COLO829 (cell line): ENCODE measurements around the gene PRKN.

ENCODE experiments used
- DNase-seq: peaks from one replicate; pipeline ENCODE4 v3.0.0; 2012; ENCODE audit warnings: low spot score

PRKN gene

GRCh38 chr6:162055365-162055764 is 672.2 kb downstream of the PRKN start:
- no peak for DNase-seq

GRCh38 chr6:162053084-162053483 is 674.5 kb downstream of the PRKN start:
- no peak for DNase-seq

DNA sequence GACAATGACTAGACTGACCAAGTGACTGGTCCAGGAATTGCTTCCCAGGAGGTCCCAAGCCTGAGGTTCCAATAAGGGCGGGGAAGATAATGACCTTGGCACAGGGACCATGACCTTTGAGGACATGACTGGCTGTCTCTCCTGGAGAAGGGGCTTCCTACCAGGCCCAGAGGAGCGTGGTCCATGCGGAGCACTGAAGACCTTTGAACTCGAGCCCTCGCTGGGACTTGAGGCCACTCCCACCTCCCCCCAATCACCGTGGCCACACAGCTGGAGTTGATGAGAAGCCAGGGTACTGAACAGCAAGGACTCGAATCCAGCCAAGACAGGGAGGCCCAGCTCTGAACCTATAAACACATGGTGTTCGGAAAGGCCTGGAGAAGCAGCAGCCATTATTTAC is 677.0 kb downstream of the PRKN start:
- no peak for DNase-seq

- no peak for DNase-seq
These were observed 681.2 kb downstream of the PRKN start for GRCh38 chr6:162046324-162046723.

DNA sequence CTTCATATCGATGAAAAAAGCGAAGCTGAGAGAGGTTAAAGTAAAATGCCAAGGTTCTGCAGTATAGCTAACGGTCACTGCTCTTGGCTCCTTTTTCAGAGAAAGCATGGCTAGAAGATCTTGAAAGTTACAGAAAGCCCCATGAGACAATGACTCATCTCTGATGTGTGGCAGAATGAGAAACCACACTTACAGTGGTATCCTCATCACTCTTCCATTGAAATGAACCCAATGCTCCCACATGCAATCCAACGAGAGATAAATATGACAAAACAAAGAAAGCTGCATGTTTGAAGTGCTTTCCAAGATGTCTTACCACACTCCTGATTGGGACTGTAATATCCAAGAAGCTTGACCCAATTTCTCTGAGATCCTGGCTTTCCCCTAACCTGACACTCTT is 694.9 kb downstream of the PRKN start:
- DNase-seq, result no peak

GRCh38 chr6:162029873-162030576 is 697.5 kb downstream of the PRKN start:
- no peak for DNase-seq

GRCh38 chr6:162026843-162027242 is 700.7 kb downstream of the PRKN start:
- DNase-seq, result no peak

DNA sequence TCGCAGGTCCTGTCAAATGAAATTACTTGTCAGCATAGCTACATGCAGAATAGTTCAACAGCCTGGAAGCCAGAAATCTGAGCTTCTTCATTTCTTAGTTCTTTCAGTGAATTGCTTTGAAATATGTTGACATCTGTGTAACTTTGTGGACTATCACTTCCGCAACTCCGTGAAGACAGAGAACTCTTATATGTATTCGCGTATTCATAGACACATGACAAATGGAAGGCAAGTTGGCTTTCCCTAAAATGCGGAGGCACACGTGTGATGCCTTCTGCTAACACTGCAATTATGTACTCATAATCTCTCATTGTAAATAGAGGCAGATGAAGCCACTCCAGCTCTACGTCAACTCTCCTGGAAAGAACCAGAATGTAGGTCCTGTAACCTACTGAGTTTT is 701.5 kb downstream of the PRKN start:
- no peak for DNase-seq

DNA sequence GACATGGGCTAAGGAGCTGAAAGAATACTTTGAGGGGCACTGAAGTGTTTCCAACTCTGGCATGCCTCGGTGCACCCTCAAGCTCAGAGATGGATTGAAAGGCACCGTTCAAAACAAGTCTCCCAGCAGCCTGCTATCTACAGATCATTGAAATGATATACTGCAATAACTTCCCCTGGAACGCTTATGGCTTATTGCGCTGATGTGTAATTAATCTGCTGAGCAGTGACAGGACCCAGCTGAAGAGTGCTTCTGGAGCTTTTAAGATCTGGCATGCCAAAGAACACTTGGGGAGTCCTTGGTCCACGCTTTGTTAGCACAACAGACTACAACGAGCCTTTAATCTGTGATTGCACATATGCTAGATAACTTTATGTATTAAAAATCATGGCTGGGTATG is 708.2 kb downstream of the PRKN start:
- DNase-seq, result no peak

DNA sequence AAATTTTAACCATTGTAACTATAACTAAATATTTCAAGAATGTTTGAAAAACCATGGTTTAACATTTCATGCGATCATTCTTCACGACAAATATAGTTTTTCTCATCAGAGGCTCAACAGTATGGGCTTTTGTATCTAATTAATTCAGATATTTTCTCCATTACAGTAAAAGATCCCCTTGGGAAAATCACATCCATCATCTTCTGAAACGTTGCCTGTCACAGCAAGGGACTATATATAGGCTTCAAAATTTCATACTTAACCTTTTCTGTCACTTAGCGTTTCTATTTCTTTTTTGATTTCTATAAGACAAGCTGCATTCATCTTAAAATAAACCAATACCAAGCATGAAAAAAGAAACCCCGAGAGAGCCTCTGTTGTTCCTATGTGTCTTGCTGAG is 710.0 kb downstream of the PRKN start:
- no peak for DNase-seq

DNA sequence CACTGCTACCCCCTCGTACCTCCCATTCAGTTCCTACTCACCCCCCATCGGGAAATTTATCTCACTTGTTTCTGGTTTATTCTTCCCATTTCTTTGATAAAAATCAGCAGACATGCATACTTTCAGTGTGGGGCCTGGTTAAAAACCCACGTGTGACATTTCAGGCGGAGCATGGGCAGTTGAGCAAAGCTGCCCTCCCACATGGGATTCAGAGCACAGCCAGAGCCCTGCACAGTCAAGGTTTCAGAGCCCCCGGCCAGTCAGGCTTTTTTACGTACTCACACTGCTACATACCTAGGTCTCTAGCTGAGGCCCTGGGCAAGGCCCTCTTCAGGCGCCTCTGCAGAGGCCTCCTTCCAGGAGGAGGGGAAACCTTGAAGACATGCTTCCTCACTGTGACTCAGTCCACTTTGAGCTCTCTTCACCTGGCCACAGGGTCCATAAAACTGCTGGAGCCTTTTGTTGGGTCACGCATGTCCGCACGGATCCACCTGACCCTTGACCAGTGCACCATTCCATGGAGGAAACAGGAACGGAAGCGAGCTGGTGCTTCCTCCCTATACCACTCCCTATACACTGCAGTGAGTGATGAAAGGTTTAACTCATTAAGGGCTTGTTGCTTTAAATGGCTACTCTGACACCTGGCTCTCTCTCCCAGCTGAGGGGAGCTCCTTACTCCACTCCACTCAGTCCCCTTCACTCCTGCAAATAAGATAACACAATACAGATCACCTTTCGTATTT is 713.3 kb downstream of the PRKN start:
- no peak for DNase-seq

GRCh38 chr6:162005372-162005771 is 722.2 kb downstream of the PRKN start:
- no peak for DNase-seq

DNA sequence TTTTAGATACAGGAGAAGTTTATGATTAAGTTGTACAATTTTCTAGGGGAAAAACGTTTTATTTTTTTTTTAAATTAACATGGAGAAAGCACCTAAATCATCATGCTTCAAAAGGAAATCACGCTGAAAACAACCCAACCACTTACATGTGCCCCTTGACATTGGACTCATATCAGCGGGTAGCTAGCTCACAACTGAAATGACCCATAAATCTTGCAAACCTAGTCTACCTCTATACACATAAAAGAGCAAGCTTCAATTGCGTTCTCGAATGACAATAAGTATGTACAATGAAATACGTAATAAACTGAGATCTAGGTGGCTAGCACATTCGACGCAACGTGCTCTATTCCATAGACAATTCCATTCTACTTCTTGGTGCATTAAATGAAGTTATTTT is 730.8 kb downstream of the PRKN start:
- DNase-seq, result no peak

DNA sequence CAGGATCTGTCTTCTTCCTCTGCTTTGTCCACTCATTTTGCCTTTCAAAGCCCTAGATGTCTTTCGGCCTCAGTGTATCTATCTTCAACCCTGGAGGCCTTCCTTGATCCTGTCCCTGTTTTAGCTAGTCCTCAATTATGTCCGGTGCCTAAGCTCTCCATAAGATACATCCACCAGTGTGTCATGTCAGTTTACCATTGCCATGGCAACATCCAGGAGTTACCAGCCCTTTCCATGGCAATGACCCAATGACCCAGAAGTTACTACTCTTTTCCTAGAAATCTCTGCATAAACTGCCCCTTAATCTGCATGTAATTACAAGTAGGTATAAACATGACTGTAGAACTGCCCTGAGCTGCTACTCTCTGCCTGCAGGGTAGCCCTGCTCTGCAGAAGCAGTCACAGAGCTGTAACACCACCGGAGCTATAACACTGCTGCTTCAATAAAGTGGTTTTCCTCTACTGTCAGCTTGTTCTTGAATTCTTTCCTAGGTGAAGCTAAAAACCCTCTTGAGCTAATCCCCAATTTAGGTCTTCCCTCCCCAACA is 741.6 kb downstream of the PRKN start:
- no peak for DNase-seq

GRCh38 chr6:161984713-161985112 is 742.9 kb downstream of the PRKN start:
- no peak for DNase-seq

DNA sequence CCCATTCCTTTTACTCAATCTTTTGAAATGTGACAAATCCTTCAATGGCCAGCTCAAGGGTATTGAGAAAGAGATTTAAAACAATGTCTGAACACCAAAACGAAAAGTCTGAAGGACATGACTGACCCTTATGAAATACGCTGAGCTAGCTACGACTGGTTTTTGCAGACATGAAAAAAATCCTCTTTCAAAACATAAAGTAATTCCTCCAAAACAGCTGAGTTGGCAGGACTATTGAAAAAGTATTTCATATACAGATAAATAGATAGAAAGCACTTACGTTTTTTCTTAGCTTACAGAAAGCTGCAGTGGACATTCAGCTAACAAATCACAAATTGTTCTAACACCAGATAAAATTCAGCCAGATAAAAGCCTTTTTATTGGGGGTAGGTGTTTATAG is 751.0 kb downstream of the PRKN start:
- no peak for DNase-seq

DNA sequence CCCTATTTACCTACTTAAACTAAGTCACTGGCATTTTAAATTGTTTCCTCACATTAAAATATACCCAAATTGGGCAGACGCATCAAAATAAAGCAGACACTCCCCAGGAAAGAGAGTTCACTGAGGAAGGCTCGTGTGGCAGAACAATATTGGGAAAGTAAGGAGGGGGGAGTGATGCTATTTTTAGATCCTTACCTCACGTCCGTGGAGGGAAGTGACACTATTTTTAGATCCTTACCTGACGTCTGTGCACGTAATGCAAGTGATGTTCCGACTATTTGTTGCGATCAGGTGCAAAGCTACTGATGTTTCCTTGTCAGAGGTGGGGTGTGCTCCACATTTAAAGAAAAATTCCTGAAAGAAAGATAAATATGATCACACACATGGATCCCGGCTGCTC is 754.5 kb downstream of the PRKN start:
- DNase-seq, result no peak

DNA sequence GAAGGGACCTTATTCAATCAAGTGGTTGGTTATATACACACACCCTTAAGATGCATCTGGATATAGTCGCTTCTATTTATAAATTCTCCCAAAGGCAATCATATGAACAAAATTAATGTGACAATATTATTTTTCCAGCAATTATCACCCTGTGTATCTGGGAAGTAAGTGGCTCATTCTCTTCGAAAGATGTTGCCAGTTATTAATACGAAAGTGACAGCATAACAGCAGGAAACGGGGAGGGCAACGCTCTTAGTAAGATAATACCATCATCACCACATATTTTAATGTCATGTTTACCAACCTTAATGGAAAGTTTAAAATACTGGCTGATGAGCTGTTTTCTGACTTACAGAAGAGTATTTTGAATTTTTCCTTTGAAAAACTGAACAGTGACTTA is 756.5 kb downstream of the PRKN start:
- DNase-seq, result no peak

DNA sequence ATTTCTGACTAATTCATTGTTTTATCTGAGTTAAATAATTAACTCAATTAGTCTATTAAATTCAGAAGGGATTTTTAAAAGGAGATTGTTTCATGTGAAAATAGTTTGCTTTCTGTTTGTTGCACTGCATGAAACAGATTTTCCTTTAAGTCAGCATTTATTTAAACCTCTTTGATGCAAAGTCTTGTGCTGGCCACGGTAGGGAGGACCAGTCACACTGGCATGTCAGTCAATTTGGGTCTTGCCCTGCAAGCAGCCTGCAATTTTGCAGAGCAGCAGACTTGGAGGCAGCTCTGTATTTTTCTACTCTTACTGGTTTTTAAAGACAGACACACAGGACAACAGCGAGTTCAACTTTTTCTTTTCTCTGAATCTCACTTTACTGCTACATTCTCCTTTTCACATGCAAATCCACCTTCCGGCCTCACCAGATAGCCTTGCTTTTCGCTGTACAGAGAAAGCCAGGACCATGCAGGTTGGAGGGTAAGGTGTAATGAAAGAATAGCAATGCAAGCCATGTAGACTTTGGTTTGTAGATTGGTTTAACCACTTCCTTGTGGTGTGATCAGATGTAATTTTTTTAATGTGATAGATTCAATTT is 763.8 kb downstream of the PRKN start:
- DNase-seq, result no peak

GRCh38 chr6:161963181-161963580 is 764.4 kb downstream of the PRKN start:
- DNase-seq, result no peak

GRCh38 chr6:161961796-161962195 is 765.8 kb downstream of the PRKN start:
- no peak for DNase-seq

GRCh38 chr6:161961046-161961445 is 766.5 kb downstream of the PRKN start:
- DNase-seq, result no peak

DNA sequence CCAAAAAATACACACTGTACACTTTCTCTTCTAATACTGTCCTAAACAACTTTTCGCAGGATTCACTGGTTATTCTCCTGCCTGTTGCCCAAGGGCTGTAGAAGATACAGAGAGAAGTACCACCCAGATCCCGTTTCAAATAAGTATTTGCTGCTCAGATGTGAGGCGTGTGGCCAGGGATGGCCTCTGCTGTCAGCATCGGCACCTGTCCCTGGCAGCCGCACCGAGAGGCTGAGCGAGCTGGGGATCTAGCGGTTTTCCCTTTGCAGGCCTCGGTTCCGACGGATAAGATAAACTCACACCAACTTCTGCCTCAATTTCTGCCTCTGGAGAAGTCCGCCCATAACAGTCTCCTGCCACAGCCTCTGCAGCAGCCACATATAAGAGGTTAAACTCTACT is 768.5 kb downstream of the PRKN start:
- no peak for DNase-seq
